Caco-2 (cell line): ENCODE results near the gene NHERF2. TPM values are rescaled to one million over a fixed set of nuclear protein-coding genes. Genes with fewer than 3 reads are reported as not detected.

ENCODE experiments used
- BruUV-seq: library from RNA; stranded (reverse); fragments of 400-500 nt; replicated peaks from 2 replicates; lab custom pipeline; 2021; lab: Mats Ljungman, UMichigan
- CTCF ChIA-PET: fragments of 300-600 bp; sonication (Branson Sonifier 250); formaldehyde crosslinking; loops from one replicate; lab custom pipeline; 2022; ENCODE audit warnings: antibody characterized with exemption; lab: Charles Lee
- POLR2A ChIA-PET: fragments of 300-600 bp; sonication (Branson Sonifier 250); formaldehyde crosslinking; loops from one replicate; lab custom pipeline; 2022; ENCODE audit warnings: antibody characterized with exemption; lab: Charles Lee
- DNase-seq, 2 experiments: peaks; one replicate each; pipeline versions ENCODE4 v3.0.0 to v3.0.0-alpha.2; 2020 to 2022
- H3K27me3 ChIP-seq: replicated peaks from 2 replicates; pipeline ENCODE4 v1.6.0; 2011; ENCODE audit warnings: low read length; ENCODE audit not compliant: control insufficient read depth, insufficient read depth
- H3K36me3 ChIP-seq: 2 replicates; pipeline ENCODE4 v1.5.1; 2011; ENCODE audit warnings: low read length; ENCODE audit not compliant: control insufficient read depth, insufficient read depth
- H3K4me1 ChIP-seq: fragments of 250-450 bp; sonication (Bioruptor Pico); 2 replicates; pipeline ENCODE4 v1.5.1; 2020; ENCODE audit warnings: mild to moderate bottlenecking
- H3K4me3 ChIP-seq: 2 replicates; pipeline ENCODE4 v1.5.1; 2011; ENCODE audit warnings: low read depth, mild to moderate bottlenecking, control low read depth, low read length
- H3K9me3 ChIP-seq: fragments of 250-450 bp; sonication (Bioruptor Pico); 2 replicates; pipeline ENCODE4 v1.5.1; 2020; ENCODE audit warnings: mild to moderate bottlenecking, moderate library complexity
- H3K27ac Mint-ChIP-seq: one replicate; pipeline ENCODE4 v1.8.0; 2022; ENCODE audit warnings: mixed read lengths; ENCODE audit not compliant: unreplicated experiment
- H3K27me3 Mint-ChIP-seq: one replicate; pipeline ENCODE4 v1.8.0; 2022; ENCODE audit warnings: mixed read lengths; ENCODE audit not compliant: insufficient read depth, unreplicated experiment
- H3K36me3 Mint-ChIP-seq: one replicate; pipeline ENCODE4 v1.8.0; 2022; ENCODE audit warnings: mild to moderate bottlenecking, mixed read lengths; ENCODE audit not compliant: insufficient read depth, unreplicated experiment
- H3K4me1 Mint-ChIP-seq: one replicate; pipeline ENCODE4 v1.8.0; 2022; ENCODE audit warnings: low read depth, mixed read lengths; ENCODE audit not compliant: unreplicated experiment
- H3K4me3 Mint-ChIP-seq: one replicate; pipeline ENCODE4 v1.8.0; 2022; ENCODE audit warnings: mild to moderate bottlenecking, moderate library complexity, mixed read lengths; ENCODE audit not compliant: unreplicated experiment
- H3K9me3 Mint-ChIP-seq: one replicate; pipeline ENCODE4 v1.8.0; 2022; ENCODE audit warnings: mixed read lengths; ENCODE audit not compliant: unreplicated experiment
- CTCF ChIP-seq, 2 experiments: fragments of 200-600 bp in 1 of 2; IDR thresholded peaks; 1 replicate in 1 of 2; 2 replicates in 1 of 2; pipeline versions ENCODE4 v1.5.1 to v1.8.0; 2011 to 2022; ENCODE audit warnings: antibody characterized with exemption in 1 of 2, control low read depth in 1 of 2, inconsistent platforms in 1 of 2, low read depth in 1 of 2, low read length in 1 of 2, mild to moderate bottlenecking in 1 of 2, moderate library complexity in 1 of 2; ENCODE audit not compliant: insufficient read depth in 1 of 2, severe bottlenecking in 1 of 2, unreplicated experiment in 1 of 2
- intact Hi-C: fragments of 100-400 bp; cut with micrococcal nuclease; formaldehyde crosslinking; loops from one replicate; pipeline ENCODE4 v1.10.0; 2022; ENCODE audit not compliant: unreplicated experiment
- total RNA-seq: library from RNA; stranded (reverse); gene quantifications from 2 replicates; pipeline ENCODE4 v1.2.3, GENCODE V29; 2022

NHERF2 gene
- total RNA-seq, 1 experiment from 2014 or later = 26.6 TPM

- Mint-ChIP-seq H3K36me3 (peaks cover 10% of the 10 kb centered on the region), H3K27me3 (no peaks in the 10 kb centered on the region), H3K9me3 (no peaks in the 10 kb centered on the region), H3K4me3 (no peak overlapping the region), H3K4me1 (no peaks in the 10 kb centered on the region), H3K27ac (no peak overlapping the region)
- intact Hi-C loops = no loop called here
- ChIA-PET CTCF (no interaction called here), POLR2A (no interaction called here)
- no peak for DNase-seq
- Histone ChIP-seq H3K27me3 (no peaks in the 10 kb centered on the region), H3K9me3 (no peaks in the 10 kb centered on the region), H3K4me1 (no peaks in the 10 kb centered on the region), H3K4me3 (no peak overlapping the region), H3K36me3 (no peaks in the 10 kb centered on the region; the same call in 1 of the 2 replicates)
- no peak for TF ChIP-seq CTCF (IDR thresholded peaks at IDR 0.05; ENCODE audit: insufficient read depth in 1 of 2, low read depth in 1 of 2, low read length in 1 of 2, severe bottlenecking in 1 of 2, unreplicated experiment in 1 of 2)
- BruUV-seq = no TSS peak
These were observed 51.4 kb downstream of the NHERF2 start for GRCh38 chr16:2078096-2078495.

- TF ChIP-seq CTCF (IDR thresholded peaks at IDR 0.05; ENCODE audit: insufficient read depth in 1 of 2, low read depth in 1 of 2, low read length in 1 of 2, severe bottlenecking in 1 of 2, unreplicated experiment in 1 of 2) = no peak
- H3K4me3 Mint-ChIP-seq = no peak overlapping the region
- no peak overlapping the region for H3K27ac Mint-ChIP-seq
- ChIA-PET CTCF (interaction anchor here (0.7 to 1.0 kb wide), 2 partner anchors 12 to 62 kb away, joined by 3 to 5 read pairs; no protein-coding TSS in a partner anchor), POLR2A (no interaction called here)
- no TSS peak for BruUV-seq
- Histone ChIP-seq H3K9me3 (no peaks in the 10 kb centered on the region), H3K4me3 (no peak overlapping the region), H3K27me3 (no peaks in the 10 kb centered on the region), H3K4me1 (no peaks in the 10 kb centered on the region), H3K36me3 (no peaks in the 10 kb centered on the region; the same call in 1 of the 2 replicates)
- no peaks in the 10 kb centered on the region for H3K9me3 Mint-ChIP-seq
- H3K36me3 Mint-ChIP-seq = peaks cover 12% of the 10 kb centered on the region
- intact Hi-C loops = no loop called here
- no peaks in the 10 kb centered on the region for H3K27me3 Mint-ChIP-seq
- no peaks in the 10 kb centered on the region for H3K4me1 Mint-ChIP-seq
- no peak for DNase-seq
These were observed 52.0 kb downstream of the NHERF2 start for GRCh38 chr16:2078691-2079090.

GRCh38 chr16:2079311-2079800 lies 52.7 kb downstream of the NHERF2 start:
- H3K4me3 ChIP-seq = no peak overlapping the region
- Mint-ChIP-seq H3K27me3 (no peaks in the 10 kb centered on the region), H3K36me3 (peaks cover 12% of the 10 kb centered on the region), H3K4me1 (no peaks in the 10 kb centered on the region), H3K9me3 (no peaks in the 10 kb centered on the region), H3K27ac (no peak overlapping the region), H3K4me3 (no peak overlapping the region)
- DNase-seq = no peak
- CTCF ChIA-PET = interaction anchor here (0.7 to 1.0 kb wide), 2 partner anchors 11 to 61 kb away, joined by 3 to 5 read pairs; no protein-coding TSS in a partner anchor
- no peaks in the 10 kb centered on the region for H3K4me1 ChIP-seq
- no peak for TF ChIP-seq CTCF (IDR thresholded peaks at IDR 0.05; ENCODE audit: insufficient read depth in 1 of 2, low read depth in 1 of 2, low read length in 1 of 2, severe bottlenecking in 1 of 2, unreplicated experiment in 1 of 2)
- no peaks in the 10 kb centered on the region; the same call in 1 of the 2 replicates for H3K36me3 ChIP-seq
- POLR2A ChIA-PET = no interaction called here
- no peaks in the 10 kb centered on the region for H3K27me3 ChIP-seq
- intact Hi-C loops = no loop called here
- no TSS peak for BruUV-seq
- no peaks in the 10 kb centered on the region for H3K9me3 ChIP-seq
